Islet of Langerhans (tissue), 1 donor: ENCODE results near the gene RASSF4.

Experiments
- FAIRE-seq: peaks from one replicate; lab custom pipeline; 2011; peaks lifted over from hg19 to GRCh38; lab: Jason Lieb, UNC

Gene RASSF4

GRCh38 chr10:44963772-44964633, 4.4 kb downstream of the RASSF4 start:
- FAIRE-seq: no peak

- no peak for FAIRE-seq
Observed at GRCh38 chr10:44965104-44965503, 5.5 kb downstream of the RASSF4 start.

- no peak for FAIRE-seq
Observed at GRCh38 chr10:44965651-44966097, 6.1 kb downstream of the RASSF4 start.

- FAIRE-seq: no peak
Observed at GRCh38 chr10:44966129-44966815, 6.7 kb downstream of the RASSF4 start.

- FAIRE-seq: no peak
Observed at GRCh38 chr10:44966816-44967509, 7.4 kb downstream of the RASSF4 start.

GRCh38 chr10:44967616-44968015, 8.0 kb downstream of the RASSF4 start:
- FAIRE-seq: no peak

- FAIRE-seq: no peak
Observed at GRCh38 chr10:44968091-44968490, 8.5 kb downstream of the RASSF4 start.

- FAIRE-seq: no peak
Observed at GRCh38 chr10:44968500-44969400, 9.1 kb downstream of the RASSF4 start.

- FAIRE-seq: no peak
Observed at GRCh38 chr10:44969854-44970253, 10.3 kb downstream of the RASSF4 start.

- no peak for FAIRE-seq
Observed at GRCh38 chr10:44970812-44971395, 11.3 kb downstream of the RASSF4 start.

GRCh38 chr10:44971434-44971833, 11.8 kb downstream of the RASSF4 start:
- FAIRE-seq: no peak

GRCh38 chr10:44971935-44972757, 12.5 kb downstream of the RASSF4 start:
- no peak for FAIRE-seq

- FAIRE-seq: no peak
Observed at GRCh38 chr10:44972874-44973306, 13.3 kb downstream of the RASSF4 start.

GRCh38 chr10:44973323-44974081, 13.9 kb downstream of the RASSF4 start:
- FAIRE-seq: no peak

GRCh38 chr10:44974082-44974627, 14.6 kb downstream of the RASSF4 start:
- FAIRE-seq: no peak

GRCh38 chr10:44974628-44975430, 15.2 kb downstream of the RASSF4 start:
- FAIRE-seq: no peak

- no peak for FAIRE-seq
Observed at GRCh38 chr10:44975431-44976331, 16.1 kb downstream of the RASSF4 start.
